Coronary artery (tissue), 2 donors: Measurements from ENCODE around the gene PPFIA1.

Source experiments
- DNase-seq: peaks from one replicate; pipeline ENCODE4 v3.0.0-alpha.2; 2017; ENCODE audit warnings: low spot score
- H3K27ac ChIP-seq, 2 donors: fragments of 200-600 bp; sonication (generic); one replicate each; pipeline ENCODE4 v1.5.1; 2016 to 2019
- H3K4me3 ChIP-seq: fragments of 200-600 bp; sonication (generic); 2 replicates; pipeline ENCODE4 v1.5.1; 2016; ENCODE audit warnings: mild to moderate bottlenecking, moderate library complexity
- CTCF ChIP-seq: fragments of 200-600 bp; sonication (generic); IDR thresholded peaks from one replicate; pipeline ENCODE4 v1.5.1; 2019; ENCODE audit warnings: antibody characterized with exemption

PPFIA1 gene

GRCh38 chr11:70243912-70244652, 26.4 kb upstream of the PPFIA1 start:
- H3K4me3 ChIP-seq: no peak overlapping the region
- no peak overlapping the region for H3K27ac ChIP-seq
- no peak for TF ChIP-seq CTCF
- no peak for DNase-seq

- no peak for TF ChIP-seq CTCF
- Histone ChIP-seq H3K4me3 (no peak overlapping the region), H3K27ac (no peak overlapping the region)
- no peak for DNase-seq
Observed at GRCh38 chr11:70244698-70245097, 25.8 kb upstream of the PPFIA1 start.

GRCh38 chr11:70246196-70246595, 24.3 kb upstream of the PPFIA1 start:
- no peak for TF ChIP-seq CTCF
- no peak for DNase-seq
- H3K4me3 ChIP-seq: no peak overlapping the region
- H3K27ac ChIP-seq: no peak overlapping the region

GRCh38 chr11:70247042-70247709, 23.3 kb upstream of the PPFIA1 start:
- H3K27ac ChIP-seq: no peak overlapping the region
- TF ChIP-seq CTCF: no peak

GRCh38 chr11:70247710-70248072, 22.8 kb upstream of the PPFIA1 start:
- H3K4me3 ChIP-seq: no peak overlapping the region
- no peak overlapping the region for H3K27ac ChIP-seq
- no peak for TF ChIP-seq CTCF
- no peak for DNase-seq

More at GRCh38 chr11:70247042-70247709, 23.3 kb upstream of the PPFIA1 start:
- no peak for DNase-seq
- H3K4me3 ChIP-seq: no peak overlapping the region

- Histone ChIP-seq H3K4me3 (no peak overlapping the region), H3K27ac (no peak overlapping the region)
- no peak for DNase-seq
- no peak for TF ChIP-seq CTCF
Observed at GRCh38 chr11:70250876-70251658, 19.4 kb upstream of the PPFIA1 start.
